ENCODE results near the gene SPINK4. TPM values are rescaled to one million over a fixed set of nuclear protein-coding genes. Genes with fewer than 3 reads are reported as not detected.

Gene SPINK4
- total RNA-seq, 1 experiment from 2014 or later, result not detected

DNA sequence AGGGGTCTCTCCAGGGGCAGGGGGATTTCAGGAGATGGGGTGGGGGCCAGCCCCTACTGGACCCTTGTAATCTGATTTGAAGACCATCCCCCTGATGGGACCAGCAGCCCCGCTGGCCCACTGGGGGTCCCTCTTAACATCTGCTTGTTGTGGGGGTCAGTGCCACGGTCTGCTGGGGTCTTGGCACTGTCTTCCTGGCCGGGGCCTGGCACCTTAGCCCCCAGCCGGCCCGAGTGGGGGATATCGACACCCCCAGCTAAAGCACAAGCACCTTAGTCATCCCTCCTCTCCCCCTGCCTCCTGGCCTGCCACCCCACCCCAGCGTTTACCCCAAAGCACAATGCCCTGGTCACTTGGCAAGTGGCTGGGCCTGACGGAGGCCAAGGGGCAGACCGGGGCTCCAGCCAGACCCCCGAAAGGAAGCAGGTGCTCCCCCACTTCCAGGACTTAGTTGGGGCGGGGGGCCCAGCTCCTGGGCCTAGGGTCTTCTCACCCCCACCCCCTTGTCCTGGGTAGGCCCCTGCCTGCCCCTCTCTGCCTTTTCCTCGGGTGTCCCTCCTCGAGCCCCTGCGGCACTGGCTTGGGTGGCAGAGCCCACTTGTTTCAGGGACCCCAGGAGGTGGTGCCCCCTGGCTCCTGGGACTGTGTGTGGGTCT, 49.0 kb downstream of the SPINK4 start:
- peaks cover 5 to 22% of the 10 kb centered on the region in 2 experiments; a peak in 2 of 4 replicates for H3K4me1 ChIP-seq (ENCODE audit: control insufficient read depth in 1 of 2, insufficient read depth in 2 of 2, low read length in 2 of 2)
- no peaks in the 10 kb centered on the region for H3K27me3 ChIP-seq (ENCODE audit: insufficient read depth, low read length)
- intact Hi-C loops (cut with micrococcal nuclease), result loop anchor here (5.0 kb wide), 1 partner anchor 433 kb away; no protein-coding TSS in a partner anchor
- H3K9ac ChIP-seq (ENCODE audit: low read length), result peak overlapping the region; percentile 91
- no peak overlapping the region for H2AFZ ChIP-seq (ENCODE audit: low read depth, low read length, poor library complexity, severe bottlenecking)
- H4K20me1 ChIP-seq (ENCODE audit: insufficient read depth), result no peaks in the 10 kb centered on the region
- H3K9me3 ChIP-seq (ENCODE audit: control insufficient read depth in 1 of 2, insufficient read depth in 1 of 2, low read depth in 1 of 2, low read length in 2 of 2), result no peaks in the 10 kb centered on the region
- peaks cover 37% of the 10 kb centered on the region for H3K79me2 ChIP-seq (ENCODE audit: insufficient read depth, low read length)
- RAD21 ChIA-PET (ENCODE audit: low non-redundant PET in 1 of 2, low total read pairs in 2 of 2, uncharacterized antibody in 2 of 2, unreplicated experiment in 2 of 2), result no interaction called here
- no TSS peak for BruUV-seq (replicated peaks)
- peaks cover 5 to 16% of the 10 kb centered on the region in 2 experiments; a peak in 2 of 4 replicates for H3K36me3 ChIP-seq (ENCODE audit: control insufficient read depth in 1 of 2, insufficient read depth in 2 of 2, low read length in 2 of 2)
- no peak for ATAC-seq
- H3K9me2 ChIP-seq (ENCODE audit: insufficient read depth), result no peaks in the 10 kb centered on the region
- H3K4me2 ChIP-seq (ENCODE audit: low read length), result peak overlapping the region; percentile 83
- no peak for DNase-seq (ENCODE audit: low read depth, low spot score)
- H3K4me3 ChIP-seq (replicated peaks in 1 of 2; ENCODE audit: low read depth in 1 of 2, low read length in 2 of 2), result peak overlapping the region; percentile 80 to 85
- CTCF ChIA-PET, result interaction anchor here (1.2 to 1.4 kb wide), 2 partner anchors 164 to 335 kb away, joined by 3 read pairs; no protein-coding TSS in a partner anchor
- peak overlapping the region; percentile 83; the same call in 1 of the 2 replicates for H3K27ac ChIP-seq (ENCODE audit: low read depth, low read length)
- no peak for TF ChIP-seq SRF (IDR thresholded peaks at IDR 0.05; ENCODE audit: low read depth)
- TF ChIP-seq CEBPB (IDR thresholded peaks at IDR 0.05; ENCODE audit: low read depth), result no peak
- TF ChIP-seq ELF1 (IDR thresholded peaks at IDR 0.05; ENCODE audit: borderline replicate concordance, low read depth), result no peak
- TF ChIP-seq YY1 (IDR thresholded peaks at IDR 0.05; ENCODE audit: extremely low read depth, insufficient replicate concordance, low read depth, low read length), result no peak
- no peak for TF ChIP-seq POLR2A (IDR thresholded peaks at IDR 0.05; ENCODE audit: borderline replicate concordance, extremely low read depth, insufficient read depth, insufficient read length)
- no peak for TF ChIP-seq SIN3A (IDR thresholded peaks at IDR 0.05; ENCODE audit: low read depth)
- TF ChIP-seq, protein P1, sequence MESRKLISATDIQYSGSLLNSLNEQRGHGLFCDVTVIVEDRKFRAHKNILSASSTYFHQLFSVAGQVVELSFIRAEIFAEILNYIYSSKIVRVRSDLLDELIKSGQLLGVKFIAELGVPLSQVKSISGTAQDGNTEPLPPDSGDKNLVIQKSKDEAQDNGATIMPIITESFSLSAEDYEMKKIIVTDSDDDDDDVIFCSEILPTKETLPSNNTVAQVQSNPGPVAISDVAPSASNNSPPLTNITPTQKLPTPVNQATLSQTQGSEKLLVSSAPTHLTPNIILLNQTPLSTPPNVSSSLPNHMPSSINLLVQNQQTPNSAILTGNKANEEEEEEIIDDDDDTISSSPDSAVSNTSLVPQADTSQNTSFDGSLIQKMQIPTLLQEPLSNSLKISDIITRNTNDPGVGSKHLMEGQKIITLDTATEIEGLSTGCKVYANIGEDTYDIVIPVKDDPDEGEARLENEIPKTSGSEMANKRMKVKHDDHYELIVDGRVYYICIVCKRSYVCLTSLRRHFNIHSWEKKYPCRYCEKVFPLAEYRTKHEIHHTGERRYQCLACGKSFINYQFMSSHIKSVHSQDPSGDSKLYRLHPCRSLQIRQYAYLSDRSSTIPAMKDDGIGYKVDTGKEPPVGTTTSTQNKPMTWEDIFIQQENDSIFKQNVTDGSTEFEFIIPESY (IDR thresholded peaks at IDR 0.05; ENCODE audit: extremely low read depth, insufficient replicate concordance, low read length), result no peak
- TF ChIP-seq RAD21 (IDR thresholded peaks at IDR 0.05; ENCODE audit: low read depth), result no peak
- no peak for TF ChIP-seq JUND (IDR thresholded peaks at IDR 0.05)
- no peak for TF ChIP-seq ZFX (IDR thresholded peaks at IDR 0.05)
- no peak for TF ChIP-seq FOSL1 (IDR thresholded peaks at IDR 0.05; ENCODE audit: low read depth)
- TF ChIP-seq SP1 (IDR thresholded peaks at IDR 0.05; ENCODE audit: low read depth), result no peak
- TF ChIP-seq, protein P2, sequence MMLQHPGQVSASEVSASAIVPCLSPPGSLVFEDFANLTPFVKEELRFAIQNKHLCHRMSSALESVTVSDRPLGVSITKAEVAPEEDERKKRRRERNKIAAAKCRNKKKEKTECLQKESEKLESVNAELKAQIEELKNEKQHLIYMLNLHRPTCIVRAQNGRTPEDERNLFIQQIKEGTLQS (IDR thresholded peaks at IDR 0.05), result no peak
- TF ChIP-seq, protein P3, sequence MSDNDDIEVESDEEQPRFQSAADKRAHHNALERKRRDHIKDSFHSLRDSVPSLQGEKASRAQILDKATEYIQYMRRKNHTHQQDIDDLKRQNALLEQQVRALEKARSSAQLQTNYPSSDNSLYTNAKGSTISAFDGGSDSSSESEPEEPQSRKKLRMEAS (IDR thresholded peaks at IDR 0.05), result no peak
- TF ChIP-seq, protein P4, sequence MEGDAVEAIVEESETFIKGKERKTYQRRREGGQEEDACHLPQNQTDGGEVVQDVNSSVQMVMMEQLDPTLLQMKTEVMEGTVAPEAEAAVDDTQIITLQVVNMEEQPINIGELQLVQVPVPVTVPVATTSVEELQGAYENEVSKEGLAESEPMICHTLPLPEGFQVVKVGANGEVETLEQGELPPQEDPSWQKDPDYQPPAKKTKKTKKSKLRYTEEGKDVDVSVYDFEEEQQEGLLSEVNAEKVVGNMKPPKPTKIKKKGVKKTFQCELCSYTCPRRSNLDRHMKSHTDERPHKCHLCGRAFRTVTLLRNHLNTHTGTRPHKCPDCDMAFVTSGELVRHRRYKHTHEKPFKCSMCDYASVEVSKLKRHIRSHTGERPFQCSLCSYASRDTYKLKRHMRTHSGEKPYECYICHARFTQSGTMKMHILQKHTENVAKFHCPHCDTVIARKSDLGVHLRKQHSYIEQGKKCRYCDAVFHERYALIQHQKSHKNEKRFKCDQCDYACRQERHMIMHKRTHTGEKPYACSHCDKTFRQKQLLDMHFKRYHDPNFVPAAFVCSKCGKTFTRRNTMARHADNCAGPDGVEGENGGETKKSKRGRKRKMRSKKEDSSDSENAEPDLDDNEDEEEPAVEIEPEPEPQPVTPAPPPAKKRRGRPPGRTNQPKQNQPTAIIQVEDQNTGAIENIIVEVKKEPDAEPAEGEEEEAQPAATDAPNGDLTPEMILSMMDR (IDR thresholded peaks at IDR 0.05 in 2 of 3, conservative IDR thresholded peaks at IDR 0.05 in 1 of 3; ENCODE audit: borderline replicate concordance in 1 of 3, insufficient read depth in 1 of 3, low read depth in 2 of 3, low read length in 2 of 3), result no peak
- POLR2A ChIA-PET, result no interaction called here

Measured in HCT116 (cell line).